ENCODE measurements around the gene WWP2. TPM values are rescaled to one million over a fixed set of nuclear protein-coding genes. Genes with fewer than 3 reads are reported as not detected.

The WWP2 gene
- polyA plus RNA-seq, 1 donor (not counting 4 experiments of a cell fraction or from before 2014, with no cell fraction given): 6.9 TPM

DNA sequence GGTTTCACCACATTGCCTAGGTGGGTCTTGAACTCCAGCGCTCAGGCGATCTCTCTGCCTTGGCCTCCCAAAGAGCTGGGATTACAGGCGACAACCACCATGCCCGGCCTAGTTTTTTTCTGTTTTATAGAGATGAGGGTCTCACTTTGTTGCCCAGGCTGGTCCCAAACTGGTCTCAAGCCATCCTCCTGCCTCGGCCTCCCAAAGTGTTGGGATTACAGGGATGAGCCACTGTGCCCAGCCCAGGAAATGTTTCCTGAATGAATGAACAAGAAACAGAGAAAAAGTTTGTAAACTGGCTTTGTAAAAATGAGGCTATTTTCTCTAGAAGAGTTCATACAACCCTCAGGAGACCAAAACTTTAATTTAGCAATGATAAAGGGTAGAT, 68.0 kb downstream of the WWP2 start:
- Histone ChIP-seq H3K79me2 (ENCODE audit: control insufficient read depth, insufficient read depth, low read length) (no peaks in the 10 kb centered on the region), H3K4me1 (ENCODE audit: control insufficient read depth, extremely low read depth, insufficient read depth, low read length) (peaks cover 2% of the 10 kb centered on the region), H3K9ac (ENCODE audit: control insufficient read depth, extremely low read depth, insufficient read depth, low read length) (no peak overlapping the region), H3K36me3 (ENCODE audit: control insufficient read depth in 2 of 2, extremely low read depth in 1 of 2, insufficient read depth in 2 of 2, low read length in 2 of 2) (peaks cover 0 to 2% of the 10 kb centered on the region in 2 experiments), H3K4me2 (ENCODE audit: control insufficient read depth, extremely low read depth, insufficient read depth, low read depth, low read length) (no peak overlapping the region), H2AFZ (ENCODE audit: control insufficient read depth, low read length) (no peak overlapping the region), H3K4me3 (ENCODE audit: control insufficient read depth in 2 of 3, extremely low read depth in 1 of 3, insufficient read depth in 2 of 3, low read depth in 1 of 3, low read length in 3 of 3) (no peak overlapping the region), H3K9me3 (ENCODE audit: control insufficient read depth, low read depth, low read length) (no peaks in the 10 kb centered on the region), H3K27ac (ENCODE audit: control insufficient read depth, insufficient read depth, low read length) (no peak overlapping the region), H3K9me1 (ENCODE audit: control insufficient read depth, extremely low read depth, insufficient read depth, low read length) (no peaks in the 10 kb centered on the region), H4K20me1 (ENCODE audit: control insufficient read depth, extremely low read depth, insufficient read depth, low read length) (no peaks in the 10 kb centered on the region), H3K27me3 (ENCODE audit: control insufficient read depth, extremely low read depth, insufficient read depth, low read length) (no peaks in the 10 kb centered on the region)
- no peak for DNase-seq (ENCODE audit: low read depth, low spot score)
- dilution Hi-C loops (cut with MboI; ENCODE audit: extremely low pct_ligation_motif_present, low sequenced_read_pairs): no loop called here
- TF ChIP-seq EZH2 (IDR thresholded peaks at IDR 0.05; ENCODE audit: low read length) (no peak), CTCF (optimal IDR thresholded peaks at IDR 0.05 in 1 of 3, IDR thresholded peaks at IDR 0.05 in 1 of 3, conservative IDR thresholded peaks at IDR 0.05 in 1 of 3; ENCODE audit: extremely low read depth in 1 of 3, insufficient read depth in 2 of 3, low read length in 3 of 3) (no peak)
- no peak for FAIRE-seq

GRCh38 chr16:69830534-69831211, 68.5 kb downstream of the WWP2 start:
- DNase-seq (ENCODE audit: low read depth, low spot score) (no peak), FAIRE-seq (no peak)
- TF ChIP-seq EZH2 (IDR thresholded peaks at IDR 0.05; ENCODE audit: low read length): no peak
- TF ChIP-seq CTCF (optimal IDR thresholded peaks at IDR 0.05 in 1 of 3, IDR thresholded peaks at IDR 0.05 in 1 of 3, conservative IDR thresholded peaks at IDR 0.05 in 1 of 3; ENCODE audit: extremely low read depth in 1 of 3, insufficient read depth in 2 of 3, low read length in 3 of 3): no peak
- no peaks in the 10 kb centered on the region for H4K20me1 ChIP-seq (ENCODE audit: control insufficient read depth, extremely low read depth, insufficient read depth, low read length)
- peaks cover 0 to 2% of the 10 kb centered on the region in 2 experiments for H3K36me3 ChIP-seq (ENCODE audit: control insufficient read depth in 2 of 2, extremely low read depth in 1 of 2, insufficient read depth in 2 of 2, low read length in 2 of 2)
- no peaks in the 10 kb centered on the region for H3K79me2 ChIP-seq (ENCODE audit: control insufficient read depth, insufficient read depth, low read length)
- peaks cover 2% of the 10 kb centered on the region for H3K4me1 ChIP-seq (ENCODE audit: control insufficient read depth, extremely low read depth, insufficient read depth, low read length)
- no peak overlapping the region for H2AFZ ChIP-seq (ENCODE audit: control insufficient read depth, low read length)
- no peaks in the 10 kb centered on the region for H3K27me3 ChIP-seq (ENCODE audit: control insufficient read depth, extremely low read depth, insufficient read depth, low read length)
- dilution Hi-C loops (cut with MboI; ENCODE audit: extremely low pct_ligation_motif_present, low sequenced_read_pairs): no loop called here
- H3K9ac ChIP-seq (ENCODE audit: control insufficient read depth, extremely low read depth, insufficient read depth, low read length): no peak overlapping the region
- H3K9me3 ChIP-seq (ENCODE audit: control insufficient read depth, low read depth, low read length): no peaks in the 10 kb centered on the region
- no peak overlapping the region for H3K4me2 ChIP-seq (ENCODE audit: control insufficient read depth, extremely low read depth, insufficient read depth, low read depth, low read length)
- H3K27ac ChIP-seq (ENCODE audit: control insufficient read depth, insufficient read depth, low read length): no peak overlapping the region
- no peak overlapping the region for H3K4me3 ChIP-seq (ENCODE audit: control insufficient read depth in 2 of 3, extremely low read depth in 1 of 3, insufficient read depth in 2 of 3, low read depth in 1 of 3, low read length in 3 of 3)
- H3K9me1 ChIP-seq (ENCODE audit: control insufficient read depth, extremely low read depth, insufficient read depth, low read length): no peaks in the 10 kb centered on the region

All from keratinocyte (primary cell).